HG03442 (cell line): ENCODE measurements around the gene CFAP46.
"Not testable (repeated sequence)": the region's sequence is repeated elsewhere in the genome, so short reads cannot be mapped to it uniquely, and the experiment has no call there.

ENCODE experiments used
- ATAC-seq: cut with Tn5 transposase; IDR thresholded peaks from one replicate; pipeline ENCODE4 v1.9.1; 2021; ENCODE audit warnings: mild to moderate bottlenecking, moderate library complexity; ENCODE audit not compliant: unreplicated experiment

Gene CFAP46

GRCh38 chr10:132979491-132980425, 37.4 kb upstream of the CFAP46 start:
- no peak for ATAC-seq

- ATAC-seq = no peak
These were observed 36.2 kb upstream of the CFAP46 start for GRCh38 chr10:132978542-132978941.

GRCh38 chr10:132977807-132978206, 35.4 kb upstream of the CFAP46 start:
- ATAC-seq = no peak

GRCh38 chr10:132977076-132977475, 34.7 kb upstream of the CFAP46 start:
- no peak for ATAC-seq

GRCh38 chr10:132975831-132976682, 33.7 kb upstream of the CFAP46 start:
- ATAC-seq = no peak

GRCh38 chr10:132974886-132975830, 32.8 kb upstream of the CFAP46 start:
- ATAC-seq = no peak

- no peak for ATAC-seq
These were observed 32.0 kb upstream of the CFAP46 start for GRCh38 chr10:132974249-132974796.

- no peak for ATAC-seq
These were observed 31.5 kb upstream of the CFAP46 start for GRCh38 chr10:132973903-132974241.

- no peak for ATAC-seq
These were observed 30.9 kb upstream of the CFAP46 start for GRCh38 chr10:132972986-132973902.

GRCh38 chr10:132972149-132972985, 30.0 kb upstream of the CFAP46 start:
- no peak for ATAC-seq

GRCh38 chr10:132971448-132972148, 29.2 kb upstream of the CFAP46 start:
- no peak for ATAC-seq

- no peak for ATAC-seq
These were observed 28.5 kb upstream of the CFAP46 start for GRCh38 chr10:132970641-132971438.

- no peak for ATAC-seq
These were observed 25.2 kb upstream of the CFAP46 start for GRCh38 chr10:132967540-132967939.

- no peak for ATAC-seq
These were observed 23.2 kb upstream of the CFAP46 start for GRCh38 chr10:132965411-132966057.

- ATAC-seq = not testable (repeated sequence)
These were observed 22.5 kb upstream of the CFAP46 start for GRCh38 chr10:132964707-132965410.

- ATAC-seq = no peak
These were observed 21.9 kb upstream of the CFAP46 start for GRCh38 chr10:132964231-132964630.
